CD1c-positive myeloid dendritic cell (primary cell): ENCODE measurements around the gene NBAS.
"Not testable (repeated sequence)": the region's sequence is repeated elsewhere in the genome, so short reads cannot be mapped to it uniquely, and the experiment has no call there.

Experiments
- DNase-seq: peaks from one replicate; pipeline ENCODE4 v3.0.0-alpha.2; 2016; ENCODE audit errors: extremely low spot score

The NBAS gene

DNA sequence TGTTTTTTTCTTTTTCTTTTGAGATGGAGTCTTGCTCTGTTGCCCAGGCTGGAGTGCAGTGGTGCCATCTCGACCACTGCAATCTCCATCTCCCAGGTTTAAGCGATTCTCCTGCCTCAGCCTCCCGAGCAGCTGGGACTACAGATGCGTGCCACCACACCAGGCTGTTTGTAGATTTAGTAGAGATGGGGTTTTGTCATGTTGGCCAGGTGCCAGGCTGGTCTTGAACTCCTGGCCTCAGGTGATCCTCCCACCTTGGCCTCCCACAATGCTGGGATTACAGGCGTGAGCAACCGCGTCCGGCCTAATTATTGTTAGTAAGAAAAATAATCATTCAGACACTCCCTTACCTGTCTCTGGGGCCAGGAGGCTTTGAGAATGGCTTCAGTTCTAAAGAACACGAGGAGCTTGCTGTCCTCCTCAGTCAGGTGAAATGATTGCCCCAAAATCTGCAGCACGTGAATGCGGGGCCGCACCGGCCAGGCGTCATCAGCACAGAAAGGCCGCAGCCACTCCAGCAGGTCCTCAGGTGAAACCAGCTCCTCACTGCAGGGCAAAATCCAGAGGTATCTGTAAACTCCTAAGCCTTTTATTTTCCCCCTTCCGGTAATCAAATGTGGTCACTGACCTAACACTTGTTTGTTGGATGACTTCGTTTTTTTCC is 342.6 kb downstream of the NBAS start:
- DNase-seq = no peak

DNA sequence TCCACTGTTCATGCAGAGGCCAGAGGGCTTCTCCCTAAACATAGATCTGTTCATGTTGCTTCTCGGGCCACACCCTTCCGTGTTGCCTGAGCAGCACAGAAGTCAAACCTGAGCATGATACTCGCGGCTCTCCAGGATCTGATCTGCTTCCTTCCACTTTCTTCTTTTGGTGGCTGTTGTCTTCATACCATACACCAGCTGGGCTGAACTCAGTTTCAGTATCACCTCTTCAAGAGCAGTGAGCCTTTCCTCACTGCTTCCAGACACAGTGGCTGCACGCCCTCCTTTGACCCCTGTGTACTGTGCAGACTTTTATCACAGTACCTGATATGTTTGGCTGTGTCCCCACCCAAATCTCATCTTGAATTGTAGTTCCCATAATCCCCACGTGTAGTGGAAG is 348.9 kb downstream of the NBAS start:
- DNase-seq = no peak

DNA sequence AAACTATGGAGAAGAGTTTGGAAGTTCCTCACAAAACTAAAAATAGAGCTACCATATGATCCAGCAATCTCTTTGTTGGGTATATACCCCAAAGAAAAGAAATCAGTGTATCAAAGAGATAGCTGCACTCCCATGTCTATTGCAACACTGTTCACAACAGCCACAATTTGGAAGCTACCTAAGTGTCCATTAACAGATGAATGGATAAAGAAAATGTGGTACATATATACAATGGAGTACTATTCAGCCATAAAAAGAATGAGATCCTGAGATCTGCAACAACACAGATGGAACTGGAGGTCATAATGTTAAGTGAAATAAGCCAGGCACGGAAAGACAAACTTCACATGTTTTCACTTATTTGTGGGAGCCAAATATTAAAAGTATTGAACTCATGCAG is 350.6 kb downstream of the NBAS start:
- not testable (repeated sequence) for DNase-seq

DNA sequence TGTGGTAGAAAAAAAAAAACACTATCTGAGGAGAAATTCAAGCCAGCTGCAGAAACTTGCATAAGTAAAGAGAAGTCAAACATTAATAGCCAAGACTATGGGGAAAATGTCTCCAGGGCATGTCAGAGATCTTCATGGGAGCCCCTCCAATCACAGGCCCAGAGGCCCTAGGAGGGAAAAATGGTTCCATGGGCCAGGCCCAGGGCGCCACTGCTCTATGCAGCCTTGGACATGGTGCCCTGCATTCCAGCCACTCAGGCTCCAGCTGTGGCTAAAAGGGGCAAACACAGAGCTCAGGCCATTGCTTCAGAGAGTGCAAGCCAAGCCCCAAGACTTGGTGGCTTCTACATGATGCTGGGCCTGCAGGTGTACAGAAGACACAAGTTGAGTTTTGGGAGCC is 354.7 kb downstream of the NBAS start:
- DNase-seq = no peak

DNA sequence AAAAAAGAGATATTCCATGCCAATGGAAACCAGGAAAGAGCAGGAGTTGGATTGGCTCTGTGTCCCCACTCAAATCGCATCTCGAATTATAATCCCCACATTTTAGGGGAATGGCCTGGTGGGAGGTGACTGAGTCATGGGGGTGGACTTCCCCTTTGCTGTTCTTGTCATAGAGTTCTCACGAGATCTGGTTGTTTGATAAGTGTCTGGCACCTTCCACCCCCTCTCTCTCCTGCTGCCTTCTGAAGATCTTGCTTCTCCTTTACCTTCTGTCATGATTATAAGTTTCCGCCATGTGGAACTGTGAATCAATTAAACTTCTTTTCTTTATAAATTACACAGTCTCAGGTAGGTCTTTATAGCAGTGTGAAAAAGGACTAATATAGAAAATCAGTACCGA is 355.6 kb downstream of the NBAS start:
- no peak for DNase-seq

DNA sequence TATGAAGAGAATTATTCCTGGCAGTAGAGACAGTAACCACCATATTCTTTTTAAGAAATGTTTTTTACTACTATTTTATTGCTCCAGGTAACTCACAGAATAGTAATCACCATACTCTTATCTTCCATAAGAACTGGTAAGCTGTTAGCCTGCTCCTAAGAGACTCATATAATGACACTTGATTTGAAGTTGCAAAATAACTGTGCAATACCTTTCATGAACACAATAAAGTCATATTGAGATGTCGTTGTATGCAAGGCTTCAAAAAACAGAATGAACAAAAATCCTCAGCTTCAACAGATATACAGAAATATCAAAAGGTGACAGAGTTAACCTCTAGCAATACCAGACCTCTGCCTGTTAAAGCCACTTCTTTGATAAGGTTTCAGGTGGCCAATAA is 360.1 kb downstream of the NBAS start:
- DNase-seq = no peak

DNA sequence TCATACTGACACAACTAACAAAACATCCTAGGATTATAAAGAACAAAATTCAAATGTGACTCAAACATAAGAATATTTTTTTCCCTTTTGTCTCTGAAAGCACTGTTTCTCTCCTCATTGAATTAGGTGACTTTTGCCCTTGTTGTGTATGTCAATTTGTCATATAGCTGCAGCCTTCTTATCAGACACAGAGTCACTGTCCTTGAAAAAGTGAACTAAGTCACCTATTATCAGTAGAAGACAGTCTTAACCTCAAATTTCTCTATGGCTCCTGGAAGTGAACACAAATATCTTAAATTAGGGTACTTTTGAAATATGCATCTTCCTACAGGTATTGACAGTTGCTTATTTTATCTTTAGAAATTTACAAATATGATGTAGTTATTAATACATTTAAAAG is 360.6 kb downstream of the NBAS start:
- DNase-seq = no peak

DNA sequence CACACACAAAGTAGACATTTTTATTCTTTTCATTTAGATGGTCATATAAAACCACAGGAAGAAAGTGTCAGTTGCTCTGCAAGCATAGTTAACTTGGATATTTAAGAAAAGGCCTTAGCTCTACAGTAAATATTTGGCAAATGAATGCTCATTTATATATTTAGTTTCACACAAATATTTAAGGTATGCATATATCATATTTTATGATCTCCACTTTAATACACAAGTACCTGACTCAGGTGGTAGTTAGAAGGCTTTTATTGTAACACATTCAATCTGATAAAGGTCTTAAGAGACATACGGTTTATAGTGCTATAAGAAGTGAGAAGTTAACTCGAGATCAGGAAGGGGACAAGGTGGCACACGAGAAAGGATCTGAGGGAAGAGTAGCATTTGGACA is 363.1 kb downstream of the NBAS start:
- DNase-seq = no peak

DNA sequence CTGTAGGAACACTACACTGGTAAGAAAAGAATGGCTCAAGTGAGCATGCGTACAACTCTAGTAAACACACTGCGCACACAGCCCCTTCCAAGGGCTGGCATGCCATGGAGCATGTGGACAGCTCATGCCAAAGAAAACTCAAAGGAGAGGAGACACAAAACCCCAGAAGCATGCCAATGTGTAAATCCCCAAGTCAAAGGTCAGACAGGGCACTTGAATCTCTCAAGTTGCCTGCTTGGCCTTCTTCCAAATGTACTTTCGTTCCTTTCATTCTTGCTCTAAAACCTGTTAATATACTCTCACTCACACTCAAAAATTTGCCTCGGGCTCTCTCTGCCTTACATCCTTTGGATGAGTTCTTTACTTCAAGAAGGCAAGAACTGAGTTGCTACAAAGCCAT is 365.3 kb downstream of the NBAS start:
- no peak for DNase-seq

DNA sequence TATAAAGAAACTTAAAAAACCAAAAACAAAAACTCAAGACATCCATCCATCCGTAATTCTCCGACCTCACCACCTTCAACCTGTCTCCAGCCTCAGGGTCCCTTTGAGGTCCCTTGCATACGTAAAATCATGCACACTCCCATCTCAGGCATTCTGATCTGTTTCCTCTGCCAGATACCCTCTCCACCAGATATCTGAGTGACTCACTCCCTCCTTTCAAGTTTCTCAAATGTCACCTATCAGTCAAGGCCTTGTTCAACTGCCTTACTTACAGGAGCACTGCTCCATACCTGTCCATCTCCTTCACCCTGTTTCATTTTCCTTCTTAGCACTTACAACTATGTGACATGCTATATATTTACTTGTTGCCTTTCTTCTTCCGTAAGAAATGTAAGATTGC is 369.3 kb downstream of the NBAS start:
- DNase-seq = no peak

DNA sequence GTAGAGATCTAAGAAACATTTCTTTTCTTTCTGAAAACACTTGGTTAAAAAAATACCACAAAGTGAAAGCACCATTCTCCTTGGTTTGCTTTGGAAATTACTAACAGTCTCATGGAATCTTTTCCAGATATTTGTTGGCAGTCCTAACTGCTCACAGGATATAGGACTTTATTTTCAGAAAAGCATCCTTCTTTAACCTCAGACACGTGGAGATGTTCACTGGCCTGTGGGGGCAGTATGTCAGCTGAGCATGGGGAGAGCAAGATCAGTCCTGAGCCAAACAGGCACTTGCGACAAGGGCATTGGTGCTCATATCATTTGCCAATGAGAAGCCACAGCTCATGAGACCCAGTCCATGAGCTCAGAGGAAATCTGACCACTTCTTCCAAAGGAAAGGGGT is 371.9 kb downstream of the NBAS start:
- no peak for DNase-seq

DNA sequence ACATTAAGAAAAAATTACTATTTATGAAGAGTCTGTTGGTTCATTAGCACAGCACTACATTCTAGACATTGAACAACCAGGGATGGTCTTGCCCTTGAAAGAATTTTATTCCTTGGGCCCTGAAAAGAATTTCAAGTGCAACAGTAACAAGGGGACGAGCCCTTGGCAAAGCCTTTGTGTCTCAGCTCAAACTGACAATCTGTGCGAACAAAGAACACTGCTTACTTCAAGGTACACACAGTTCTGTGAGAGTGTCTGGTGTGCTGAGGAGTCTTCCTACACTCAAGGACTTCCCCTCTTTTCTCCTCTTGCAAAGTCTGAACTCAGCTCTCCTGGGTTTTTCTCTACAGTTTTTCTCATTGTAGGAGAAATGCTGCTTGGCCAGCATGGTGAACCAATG is 373.4 kb downstream of the NBAS start:
- no peak for DNase-seq

DNA sequence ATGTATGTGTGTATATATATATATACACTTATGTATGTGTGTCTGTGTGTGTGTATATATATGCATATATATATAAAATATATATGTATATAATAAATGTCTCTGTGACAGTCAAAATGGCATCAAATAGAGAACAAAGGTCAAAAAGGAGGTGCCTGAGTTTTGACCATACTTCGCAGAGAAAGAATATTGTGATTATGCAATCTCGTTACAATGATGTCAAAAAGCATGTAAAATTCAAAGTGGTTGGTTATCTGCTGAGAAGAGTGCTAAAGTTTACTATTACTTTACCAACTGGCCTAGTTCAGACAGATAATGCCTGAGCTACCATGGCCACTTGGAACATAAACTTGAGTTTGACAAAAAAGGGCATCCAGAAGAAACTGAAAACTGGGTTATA is 375.0 kb downstream of the NBAS start:
- DNase-seq = no peak

DNA sequence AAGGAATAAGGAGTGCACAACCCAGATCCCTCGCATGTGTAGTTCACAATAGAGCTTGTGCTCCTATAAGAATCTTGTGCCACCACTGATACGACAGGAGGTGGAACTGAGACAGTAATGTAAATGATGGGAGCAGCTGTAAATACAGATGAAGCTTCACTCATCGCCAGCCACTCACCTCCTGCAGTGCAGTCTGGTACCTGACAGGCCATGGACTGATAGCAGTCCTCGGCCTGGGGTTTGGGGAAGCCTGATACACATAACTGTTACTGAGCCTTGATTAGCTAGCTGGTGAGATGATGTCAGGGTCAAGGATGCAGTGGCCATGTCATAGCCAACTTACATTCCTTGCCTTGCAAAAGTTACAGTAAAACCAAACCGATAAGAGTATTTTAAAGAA is 376.6 kb downstream of the NBAS start:
- DNase-seq = no peak

DNA sequence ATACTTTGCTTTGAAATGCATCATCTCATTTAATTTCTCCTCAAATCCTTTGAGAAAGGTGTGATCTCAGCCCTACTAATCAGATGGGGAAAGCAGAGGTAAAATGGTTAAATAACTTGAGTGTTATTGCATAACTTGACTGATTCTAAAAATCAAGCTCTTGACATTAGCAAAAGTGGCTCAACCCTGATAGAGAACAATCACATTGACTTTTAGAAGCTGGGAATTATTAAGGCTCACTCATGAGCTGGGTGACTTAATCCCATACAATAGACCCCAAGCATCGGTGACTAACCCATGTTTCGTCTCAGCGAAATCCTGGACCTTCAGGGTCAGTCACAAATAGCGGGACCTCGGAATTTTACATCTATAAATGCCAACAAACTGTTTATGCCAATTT is 378.9 kb downstream of the NBAS start:
- no peak for DNase-seq

DNA sequence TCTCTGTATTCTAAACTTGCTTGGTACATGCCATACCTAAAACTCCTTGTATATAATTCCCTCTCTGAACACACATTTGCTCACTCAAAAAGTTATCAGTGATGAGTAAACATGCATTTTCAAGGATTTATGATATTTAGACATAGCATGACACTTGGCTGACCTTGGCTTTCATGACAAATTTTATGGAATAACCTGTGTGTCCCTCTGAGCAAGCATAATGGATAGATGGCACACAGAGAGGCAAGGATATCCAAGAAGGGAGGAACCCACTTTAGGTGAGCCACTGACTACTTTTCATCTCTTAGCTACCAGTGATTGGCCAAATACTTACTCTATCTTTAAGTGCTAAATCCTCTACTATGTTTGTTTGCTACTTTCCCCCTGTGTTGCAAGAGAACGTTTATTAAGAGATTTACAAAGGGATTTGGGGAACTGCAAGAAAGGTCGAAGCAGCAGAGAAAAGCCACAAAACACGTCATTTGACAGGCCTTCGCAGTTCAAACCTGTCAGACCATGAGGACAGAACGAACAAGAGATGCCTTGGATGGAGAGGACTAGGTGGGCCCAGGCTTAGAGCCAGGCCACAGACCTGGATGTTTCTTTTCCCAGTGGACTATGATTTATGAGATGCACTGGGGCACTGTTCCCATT is 379.9 kb downstream of the NBAS start:
- DNase-seq = no peak

DNA sequence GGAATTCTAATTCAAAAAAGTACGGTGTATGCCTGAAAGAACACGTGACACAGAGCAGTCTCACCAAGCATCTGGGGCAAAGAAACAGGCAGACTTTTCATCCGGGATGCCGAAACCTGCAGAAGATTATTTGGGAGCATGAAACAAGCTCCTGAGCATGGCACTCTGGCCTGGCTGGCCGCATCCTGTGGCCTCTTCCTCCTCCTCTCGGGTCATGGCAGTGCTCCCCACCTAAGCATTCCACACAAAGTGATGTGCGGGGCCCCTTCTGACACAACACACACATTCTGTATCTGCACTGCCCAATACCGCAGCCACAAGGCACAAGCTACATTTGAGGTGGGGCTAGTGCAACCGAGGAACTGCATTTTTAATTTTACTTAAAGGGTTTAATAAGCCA is 380.8 kb downstream of the NBAS start:
- DNase-seq = no peak

DNA sequence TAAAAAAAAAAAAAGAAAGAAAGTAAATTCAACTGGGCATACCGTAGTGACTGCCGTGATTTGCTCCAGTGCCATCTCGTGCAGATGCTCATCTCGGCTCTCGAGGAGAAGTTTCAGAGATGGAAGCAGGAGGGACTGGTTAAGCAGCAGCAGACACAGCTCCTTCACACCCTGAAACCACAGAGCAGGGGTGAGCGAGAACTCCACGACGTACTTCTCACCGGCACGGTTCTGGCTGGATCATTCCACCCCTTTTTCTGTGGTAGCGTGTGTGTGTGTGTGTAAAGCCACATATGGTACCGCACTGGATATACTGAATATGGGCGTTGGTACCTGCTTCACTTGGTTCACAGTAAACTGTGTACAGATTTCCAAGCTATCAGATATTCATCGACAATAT is 382.2 kb downstream of the NBAS start:
- DNase-seq = no peak

DNA sequence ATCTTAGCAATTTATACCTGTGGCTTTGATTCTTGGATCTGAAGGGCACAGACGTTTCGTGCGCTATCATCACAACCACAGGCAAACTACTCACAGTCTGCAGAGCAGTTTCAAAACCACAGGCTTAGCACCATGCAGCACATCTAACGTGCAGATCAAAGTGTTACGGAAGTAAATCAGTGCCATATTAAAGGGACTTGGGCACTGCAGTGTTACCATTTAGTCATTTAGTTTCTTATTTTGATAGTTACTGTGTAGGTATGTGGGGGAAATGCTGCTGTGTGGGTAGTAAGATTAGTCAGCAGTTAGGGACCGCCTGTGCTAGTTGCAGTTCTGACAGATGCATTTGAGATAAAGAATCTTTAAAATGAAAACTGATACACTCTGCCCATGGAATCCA is 384.0 kb downstream of the NBAS start:
- DNase-seq = peak; percentile 11

DNA sequence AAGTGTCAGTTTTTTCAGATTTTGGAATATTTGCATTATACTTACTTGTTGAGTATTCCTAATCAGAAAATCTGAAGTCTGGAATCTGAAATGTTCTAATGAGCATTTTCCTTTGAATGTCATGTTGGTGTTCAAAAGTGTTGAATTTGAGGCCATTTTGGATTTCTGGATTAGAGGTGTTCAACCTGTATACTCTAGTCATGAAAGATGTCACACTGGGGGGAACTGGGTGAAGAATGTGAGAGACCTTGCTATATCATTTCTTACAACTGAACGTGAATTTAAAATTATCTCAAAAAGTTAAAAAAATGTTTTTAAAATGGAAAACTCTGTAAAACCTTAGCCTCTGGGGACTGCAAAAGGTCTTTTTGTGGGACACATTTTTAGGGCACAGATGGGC is 384.5 kb downstream of the NBAS start:
- DNase-seq = no peak

DNA sequence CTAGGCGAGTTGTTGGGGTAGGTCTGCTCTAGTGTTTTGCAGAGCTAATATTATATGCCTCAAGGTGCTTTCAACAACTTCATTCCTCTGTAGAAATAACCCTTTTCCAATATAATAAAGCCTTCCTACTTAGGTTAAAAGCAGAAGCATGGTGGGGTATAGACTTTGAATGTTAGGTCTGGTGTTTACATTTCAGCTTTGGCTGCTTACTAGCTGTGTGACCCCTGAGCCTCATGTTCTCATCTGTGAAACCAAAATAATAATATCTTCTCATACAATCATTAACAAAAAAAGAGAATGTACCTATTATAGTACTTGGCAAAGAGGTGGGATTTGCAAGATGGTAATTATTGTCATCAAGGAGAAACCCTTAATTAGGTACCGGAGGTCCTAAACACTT is 386.6 kb downstream of the NBAS start:
- no peak for DNase-seq

DNA sequence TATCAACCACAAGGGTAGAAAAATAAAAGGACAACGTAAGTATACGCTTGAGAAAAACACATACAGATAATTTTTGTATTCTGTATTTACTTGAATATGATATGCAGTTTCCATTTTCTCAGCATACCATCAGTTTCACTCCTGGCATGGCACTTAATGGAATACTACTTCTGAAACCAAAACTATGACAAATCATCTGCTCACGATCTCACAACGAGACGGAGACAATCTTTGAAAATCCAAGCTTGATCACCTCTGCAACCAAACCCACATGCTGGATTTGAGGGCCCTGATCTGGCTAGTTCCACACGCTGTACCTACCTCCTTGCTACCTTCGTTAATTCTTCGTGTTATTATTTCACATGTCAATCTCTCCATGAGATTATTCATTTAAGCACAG is 387.6 kb downstream of the NBAS start:
- no peak for DNase-seq

DNA sequence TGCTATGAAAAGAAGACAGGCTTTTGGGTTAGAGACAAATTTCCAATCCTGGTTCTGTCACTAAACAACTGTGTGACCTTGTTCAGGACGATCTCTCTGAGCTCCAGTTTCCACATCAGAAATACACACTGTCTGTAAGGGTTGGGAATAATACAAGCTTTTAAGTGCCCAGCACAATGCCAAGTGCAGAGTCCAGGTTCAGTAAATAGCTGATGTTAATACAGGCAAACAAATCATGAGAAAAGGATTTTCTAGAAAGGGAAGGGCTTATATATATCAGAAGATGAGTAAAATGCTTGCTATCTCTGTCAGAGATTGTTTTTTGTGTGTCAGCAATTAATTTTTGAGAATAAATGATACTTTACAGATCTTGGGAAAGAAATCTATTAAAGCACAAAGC is 388.3 kb downstream of the NBAS start:
- DNase-seq = no peak
